K562 (cell line): ENCODE measurements around the gene PHF21B. TPM values are rescaled to one million over a fixed set of nuclear protein-coding genes. Genes with fewer than 3 reads are reported as not detected.

Experiments
- ATAC-seq: fragments of 200-7000 bp; cut with Tn5 transposase; 3 replicates; pipeline ENCODE4 v1.9.1; 2020; ENCODE audit warnings: moderate library complexity
- BruUV-seq: library from RNA; stranded (reverse); fragments of 400-500 nt; replicated peaks from 2 replicates; lab custom pipeline; 2021; lab: Mats Ljungman, UMichigan
- CTCF ChIA-PET: fragments of 300-600 bp; formaldehyde crosslinking; extraction: SDS; loops from one replicate; lab custom pipeline; 2021; ENCODE audit warnings: low intra/inter-chr PET ratio; lab: Yijun Ruan, JAX
- POLR2A ChIA-PET: fragments of 300-600, 350-650 bp; sonication (Branson Sonifier 250); formaldehyde crosslinking; extraction: SDS; loops from one replicate; lab custom pipeline; 2021; ENCODE audit warnings: antibody characterized with exemption, inconsistent platforms; lab: Yijun Ruan, JAX
- DNase-seq, 4 experiments: peaks; one replicate each; pipeline versions ENCODE4 v3.0.0 to v3.0.0-alpha.2; 2011 to 2018; ENCODE audit warnings: low spot score in 3 of 4, mixed read lengths in 3 of 4; ENCODE audit errors: extremely low read depth in 1 of 4
- FAIRE-seq: peaks from 2 replicates; lab custom pipeline; 2011; peaks lifted over from hg19 to GRCh38; lab: Jason Lieb, UNC
- H2AFZ ChIP-seq: 2 replicates; pipeline ENCODE4 v1.6.0; 2011; ENCODE audit warnings: low read depth, low read length, control low read depth, inconsistent platforms
- H3K27ac ChIP-seq: fragments of 200-600 bp; 3 replicates; pipeline ENCODE4 v1.8.0; 2011; ENCODE audit warnings: low read depth, mild to moderate bottlenecking, control low read depth, inconsistent platforms, low read length, moderate library complexity, mixed read lengths; ENCODE audit errors: extremely low read depth
- H3K27me3 ChIP-seq, 2 experiments: fragments of 300-600 bp in 1 of 2; 2 replicates in 1 of 2; 3 replicates in 1 of 2; pipeline versions ENCODE4 v1.6.0 to v1.8.0; 2011; ENCODE audit warnings: inconsistent platforms in 2 of 2, low read length in 2 of 2, mild to moderate bottlenecking in 1 of 2, mixed read lengths in 1 of 2, moderate library complexity in 1 of 2; ENCODE audit not compliant: control insufficient read depth in 2 of 2, insufficient read depth in 2 of 2
- H3K36me3 ChIP-seq: fragments of 300-600 bp; 3 replicates; pipeline ENCODE4 v1.8.0; 2011; ENCODE audit warnings: mild to moderate bottlenecking, low read length, inconsistent platforms; ENCODE audit not compliant: control insufficient read depth, insufficient read depth
- H3K4me1 ChIP-seq, 2 experiments: fragments of 200-600 bp in 1 of 2; replicated peaks in 1 of 2; 2 replicates in 1 of 2; 3 replicates in 1 of 2; pipeline versions ENCODE4 v1.5.1 to v1.8.0; 2011; ENCODE audit warnings: inconsistent platforms in 2 of 2, low read length in 2 of 2, mild to moderate bottlenecking in 1 of 2, mixed read lengths in 1 of 2, moderate library complexity in 1 of 2; ENCODE audit not compliant: control insufficient read depth in 2 of 2, insufficient read depth in 2 of 2
- H3K4me2 ChIP-seq: 2 replicates; pipeline ENCODE4 v1.6.1; 2011; ENCODE audit warnings: low read length, control low read depth, inconsistent platforms, mixed read lengths; ENCODE audit not compliant: insufficient read depth
- H3K4me3 ChIP-seq: fragments of 200-600 bp; sonication (generic), shearing (Covaris generic); 2 replicates; pipeline ENCODE4 v1.5.1; 2016; ENCODE audit warnings: control low read depth, inconsistent platforms
- H3K79me2 ChIP-seq: fragments of 200-600 bp; 3 replicates; pipeline ENCODE4 v1.8.0; 2011; ENCODE audit warnings: low read length, inconsistent platforms; ENCODE audit not compliant: control insufficient read depth, insufficient read depth
- H3K9ac ChIP-seq, 2 experiments: 2 replicates each; pipeline versions ENCODE4 v1.6.0 to v1.6.1; 2011; ENCODE audit warnings: low read depth in 2 of 2, low read length in 2 of 2, control low read depth in 1 of 2, inconsistent platforms in 1 of 2, mild to moderate bottlenecking in 1 of 2, mixed read lengths in 1 of 2; ENCODE audit not compliant: insufficient read depth in 1 of 2
- H3K9me1 ChIP-seq: one replicate; pipeline ENCODE4 v1.6.0; 2011; ENCODE audit warnings: inconsistent platforms, mild to moderate bottlenecking, low read length, moderate library complexity; ENCODE audit not compliant: control insufficient read depth, insufficient read depth
- H3K9me3 ChIP-seq: replicated peaks from 2 replicates; pipeline ENCODE4 v1.5.1; 2011; ENCODE audit warnings: low read depth, low read length, inconsistent platforms; ENCODE audit not compliant: control insufficient read depth, insufficient read depth
- H4K20me1 ChIP-seq: replicated peaks from 2 replicates; pipeline ENCODE4 v1.6.1; 2011; ENCODE audit warnings: low read length, inconsistent platforms, mixed read lengths; ENCODE audit not compliant: control insufficient read depth, insufficient read depth
- COPS2 ChIP-seq: fragments of 450-650 bp; conservative IDR thresholded peaks from 2 replicates; pipeline ENCODE4 v1.6.1; 2016; ENCODE audit warnings: mild to moderate bottlenecking, moderate library complexity
- HCFC1 ChIP-seq: IDR thresholded peaks from 2 replicates; pipeline ENCODE4 v1.6.1; 2012; ENCODE audit warnings: low read depth, low read length, improper control_type of control experiment
- NR2F6 ChIP-seq: fragments of 450-650 bp; formaldehyde crosslinking; IDR thresholded peaks from 2 replicates; pipeline ENCODE4 v1.4.0; 2020; ENCODE audit warnings: mild to moderate bottlenecking
- THRAP3 ChIP-seq: fragments of 450-650 bp; IDR thresholded peaks from 2 replicates; pipeline ENCODE4 v1.6.1; 2016; ENCODE audit warnings: mild to moderate bottlenecking, inconsistent platforms, borderline replicate concordance
- U2AF2 ChIP-seq: fragments of 200-400 bp; formaldehyde crosslinking; optimal IDR thresholded peaks from 2 replicates; pipeline ENCODE3; 2017; ENCODE audit warnings: low read depth, mild to moderate bottlenecking, low read length
- YBX1 ChIP-seq: fragments of 450-650 bp; IDR thresholded peaks from 2 replicates; pipeline ENCODE4 v1.7.1; 2016; ENCODE audit warnings: mild to moderate bottlenecking
- ZKSCAN3 ChIP-seq: fragments of 250-450 bp; sonication (Bioruptor Pico); IDR thresholded peaks from 2 replicates; pipeline ENCODE4 v1.4.0; 2020
- ZNF766 ChIP-seq: fragments of 200-800 bp; sonication (Bioruptor generic); conservative IDR thresholded peaks from 2 replicates; pipeline ENCODE4 v1.6.1; 2016; ENCODE audit warnings: missing genetic modification characterization, missing compliant biosample characterization
- WGBS: fragments of 100-300 bp; shearing (Covaris generic); methylation state at CpG from one replicate; pipeline ENCODE4 v1.1.6; 2016; ENCODE audit warnings: low coverage, mixed read lengths; ENCODE audit not compliant: insufficient coverage; ENCODE audit errors: missing lambda C conversion rate; 5-methylcytosine and 5-hydroxymethylcytosine counted together
- in situ Hi-C: fragments of 300-500 bp; cut with MboI; formaldehyde crosslinking; loops from 4 replicates; pipeline ENCODE4 v1.15.0; 2018; ENCODE audit warnings: inconsistent platforms, mixed read lengths
- intact Hi-C: fragments of 100-400 bp; cut with micrococcal nuclease; formaldehyde crosslinking; loops from 2 replicates; pipeline ENCODE4 v1.14.2; 2022
- polyA plus RNA-seq, 8 experiments: library from polyadenylated mRNA; depleted of rRNA in 4 of 8; stranded (reverse) in 5 of 8; unstranded in 3 of 8; fragments of >200 nt; fragmentation: Nextera tagmentation in 2 of 8; fragmentation: Illumina TruSeq in 1 of 8; extraction: Ambion mirVana in 2 of 8; extraction: Trizol in 1 of 8; gene quantifications; 2 replicates each; pipeline versions ENCODE4 v1.2.1 to v1.2.3, GENCODE V29; 2011 to 2014; ENCODE audit warnings: inconsistent platforms in 1 of 8, missing spikeins in 1 of 8
- total RNA-seq, 7 experiments: library from RNA; depleted of rRNA in 6 of 7; stranded (reverse); fragments of >200 nt in 6 of 7; fragmentation: Illumina TruSeq in 2 of 7; extraction: Trizol in 2 of 7; gene quantifications; 2 replicates each; pipeline versions ENCODE4 v1.2.1 to v1.2.3, GENCODE V29; 2011 to 2021; ENCODE audit warnings: low replicate concordance in 1 of 7
- TF ChIP-seq, protein P1 (sequence below): sonication (generic); formaldehyde crosslinking; IDR thresholded peaks from 2 replicates; pipeline ENCODE4 v1.8.0; 2022; ENCODE audit warnings: mild to moderate bottlenecking, missing genetic modification reagents
- TF ChIP-seq, protein P2 (sequence below): sonication (generic); formaldehyde crosslinking; IDR thresholded peaks from 2 replicates; pipeline ENCODE4 v1.8.1; 2023; ENCODE audit warnings: mild to moderate bottlenecking, missing genetic modification reagents
- TF ChIP-seq, protein P3 (sequence below): fragments of 450-650 bp; IDR thresholded peaks from one replicate; pipeline ENCODE4 v1.6.1; 2018; ENCODE audit warnings: mild to moderate bottlenecking, moderate library complexity; ENCODE audit not compliant: partially characterized antibody
- TF ChIP-seq, protein P4 (sequence below): fragments of 250-450 bp; sonication (Bioruptor Pico); IDR thresholded peaks from 2 replicates; pipeline ENCODE4 v1.4.0; 2020; ENCODE audit warnings: borderline replicate concordance
- TF ChIP-seq, protein P5 (sequence below), 2 experiments: fragments of 450-650 bp in 1 of 2; sonication (generic) in 1 of 2; formaldehyde crosslinking in 1 of 2; IDR thresholded peaks in 1 of 2; conservative IDR thresholded peaks in 1 of 2; 2 replicates each; pipeline versions ENCODE4 v1.6.1 to v1.8.1; 2016 to 2023; ENCODE audit warnings: mild to moderate bottlenecking in 2 of 2, moderate library complexity in 2 of 2, inconsistent platforms in 1 of 2, missing genetic modification reagents in 1 of 2

The PHF21B gene
- total and polyA plus RNA-seq, 9 of the 15 experiments (the other 6 are each of a cell fraction or from before 2014, with no cell fraction given), result 0.04 TPM; not detected in 8

DNA sequence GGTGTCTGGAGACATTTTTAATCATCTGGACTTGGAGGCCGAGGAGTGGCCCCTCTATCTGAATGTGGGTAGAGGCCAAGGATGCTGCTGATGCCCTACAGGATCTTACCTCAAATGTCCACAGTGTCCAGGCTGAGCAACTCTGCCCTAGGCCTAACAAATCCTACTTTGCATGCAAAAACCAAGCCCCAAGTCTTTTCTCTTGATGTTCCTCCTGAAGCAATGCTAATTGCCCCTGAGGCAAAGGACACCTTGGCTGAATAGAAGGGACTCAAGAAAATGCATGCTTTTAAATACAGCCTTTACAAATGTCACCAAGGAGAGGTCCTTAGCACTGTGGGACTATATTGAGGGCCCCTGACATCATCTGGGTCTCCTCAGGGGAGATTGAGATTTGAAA lies 43.8 kb upstream of the PHF21B start (continued):
- TF ChIP-seq THRAP3, result no peak
- TF ChIP-seq, protein P1, sequence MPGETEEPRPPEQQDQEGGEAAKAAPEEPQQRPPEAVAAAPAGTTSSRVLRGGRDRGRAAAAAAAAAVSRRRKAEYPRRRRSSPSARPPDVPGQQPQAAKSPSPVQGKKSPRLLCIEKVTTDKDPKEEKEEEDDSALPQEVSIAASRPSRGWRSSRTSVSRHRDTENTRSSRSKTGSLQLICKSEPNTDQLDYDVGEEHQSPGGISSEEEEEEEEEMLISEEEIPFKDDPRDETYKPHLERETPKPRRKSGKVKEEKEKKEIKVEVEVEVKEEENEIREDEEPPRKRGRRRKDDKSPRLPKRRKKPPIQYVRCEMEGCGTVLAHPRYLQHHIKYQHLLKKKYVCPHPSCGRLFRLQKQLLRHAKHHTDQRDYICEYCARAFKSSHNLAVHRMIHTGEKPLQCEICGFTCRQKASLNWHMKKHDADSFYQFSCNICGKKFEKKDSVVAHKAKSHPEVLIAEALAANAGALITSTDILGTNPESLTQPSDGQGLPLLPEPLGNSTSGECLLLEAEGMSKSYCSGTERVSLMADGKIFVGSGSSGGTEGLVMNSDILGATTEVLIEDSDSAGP (CRISPR knock-in tag), result no peak

DNA sequence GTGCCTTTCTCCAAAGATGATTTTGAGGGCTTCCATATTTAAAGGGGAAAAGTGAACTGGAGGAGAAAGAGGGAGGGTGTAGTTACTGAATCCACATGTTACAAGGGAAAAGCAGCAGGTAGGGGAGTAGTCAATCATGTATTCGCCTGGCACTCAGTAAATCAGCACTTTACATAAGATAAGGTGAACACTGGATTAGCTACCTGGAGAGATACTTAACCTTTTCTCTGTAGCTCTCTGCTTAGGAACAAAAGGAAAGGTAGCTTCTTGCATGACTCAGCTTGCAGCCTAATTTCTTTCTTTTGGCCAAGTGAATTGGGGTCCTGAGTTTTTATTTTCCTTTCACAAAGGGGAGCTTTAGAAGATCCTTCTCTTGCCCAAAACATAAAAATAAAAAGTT lies 43.3 kb upstream of the PHF21B start:
- no peaks in the 10 kb centered on the region for H4K20me1 ChIP-seq
- WGBS, result 0% methylated on average over 1 of the region's 1 CpG
- FAIRE-seq (no peak), ATAC-seq (no peak), DNase-seq (no peak)
- H2AFZ ChIP-seq, result no peak overlapping the region
- H3K27me3 ChIP-seq, result peaks cover 6 to 28% of the 10 kb centered on the region in 2 experiments
- ChIA-PET CTCF (no interaction called here), POLR2A (no interaction called here)
- H3K9me3 ChIP-seq, result no peaks in the 10 kb centered on the region
- BruUV-seq, result no TSS peak
- intact Hi-C loops, result no loop called here
- no peaks in the 10 kb centered on the region for H3K79me2 ChIP-seq
- no peak overlapping the region for H3K9ac ChIP-seq
- H3K4me1 ChIP-seq, result no peaks in the 10 kb centered on the region
- no peak overlapping the region for H3K4me3 ChIP-seq
- no peak overlapping the region for H3K27ac ChIP-seq
- H3K4me2 ChIP-seq, result no peak overlapping the region
- in situ Hi-C loops, result no loop called here
- no peaks in the 10 kb centered on the region for H3K9me1 ChIP-seq
- H3K36me3 ChIP-seq, result no peaks in the 10 kb centered on the region
- TF ChIP-seq, protein P2, sequence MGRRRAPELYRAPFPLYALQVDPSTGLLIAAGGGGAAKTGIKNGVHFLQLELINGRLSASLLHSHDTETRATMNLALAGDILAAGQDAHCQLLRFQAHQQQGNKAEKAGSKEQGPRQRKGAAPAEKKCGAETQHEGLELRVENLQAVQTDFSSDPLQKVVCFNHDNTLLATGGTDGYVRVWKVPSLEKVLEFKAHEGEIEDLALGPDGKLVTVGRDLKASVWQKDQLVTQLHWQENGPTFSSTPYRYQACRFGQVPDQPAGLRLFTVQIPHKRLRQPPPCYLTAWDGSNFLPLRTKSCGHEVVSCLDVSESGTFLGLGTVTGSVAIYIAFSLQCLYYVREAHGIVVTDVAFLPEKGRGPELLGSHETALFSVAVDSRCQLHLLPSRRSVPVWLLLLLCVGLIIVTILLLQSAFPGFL (CRISPR knock-in tag), result no peak
- TF ChIP-seq, protein P3, sequence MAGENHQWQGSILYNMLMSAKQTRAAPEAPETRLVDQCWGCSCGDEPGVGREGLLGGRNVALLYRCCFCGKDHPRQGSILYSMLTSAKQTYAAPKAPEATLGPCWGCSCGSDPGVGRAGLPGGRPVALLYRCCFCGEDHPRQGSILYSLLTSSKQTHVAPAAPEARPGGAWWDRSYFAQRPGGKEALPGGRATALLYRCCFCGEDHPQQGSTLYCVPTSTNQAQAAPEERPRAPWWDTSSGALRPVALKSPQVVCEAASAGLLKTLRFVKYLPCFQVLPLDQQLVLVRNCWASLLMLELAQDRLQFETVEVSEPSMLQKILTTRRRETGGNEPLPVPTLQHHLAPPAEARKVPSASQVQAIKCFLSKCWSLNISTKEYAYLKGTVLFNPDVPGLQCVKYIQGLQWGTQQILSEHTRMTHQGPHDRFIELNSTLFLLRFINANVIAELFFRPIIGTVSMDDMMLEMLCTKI, result no peak
- TF ChIP-seq, protein P4, sequence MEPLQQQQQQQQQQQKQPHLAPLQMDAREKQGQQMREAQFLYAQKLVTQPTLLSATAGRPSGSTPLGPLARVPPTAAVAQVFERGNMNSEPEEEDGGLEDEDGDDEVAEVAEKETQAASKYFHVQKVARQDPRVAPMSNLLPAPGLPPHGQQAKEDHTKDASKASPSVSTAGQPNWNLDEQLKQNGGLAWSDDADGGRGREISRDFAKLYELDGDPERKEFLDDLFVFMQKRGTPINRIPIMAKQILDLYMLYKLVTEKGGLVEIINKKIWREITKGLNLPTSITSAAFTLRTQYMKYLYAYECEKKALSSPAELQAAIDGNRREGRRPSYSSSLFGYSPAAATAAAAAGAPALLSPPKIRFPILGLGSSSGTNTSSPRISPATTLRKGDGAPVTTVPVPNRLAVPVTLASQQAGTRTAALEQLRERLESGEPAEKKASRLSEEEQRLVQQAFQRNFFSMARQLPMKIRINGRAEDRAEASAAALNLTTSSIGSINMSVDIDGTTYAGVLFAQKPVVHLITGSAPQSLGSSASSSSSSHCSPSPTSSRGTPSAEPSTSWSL (CRISPR knock-in tag), result no peak
- TF ChIP-seq COPS2 (no peak), YBX1 (no peak), U2AF2 (no peak), HCFC1 (no peak), ZNF766 (CRISPR knock-in tag) (no peak), NR2F6 (CRISPR knock-in tag) (no peak), ZKSCAN3 (CRISPR knock-in tag) (no peak)
- TF ChIP-seq, protein P5, sequence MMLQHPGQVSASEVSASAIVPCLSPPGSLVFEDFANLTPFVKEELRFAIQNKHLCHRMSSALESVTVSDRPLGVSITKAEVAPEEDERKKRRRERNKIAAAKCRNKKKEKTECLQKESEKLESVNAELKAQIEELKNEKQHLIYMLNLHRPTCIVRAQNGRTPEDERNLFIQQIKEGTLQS (IDR thresholded peaks at IDR 0.05), result no peak
- TF ChIP-seq, protein P5 (CRISPR knock-in tag; conservative IDR thresholded peaks at IDR 0.05), result no peak
